LHCN-M2 (cell line): ENCODE results near the gene MCRIP2. TPM values are rescaled to one million over a fixed set of nuclear protein-coding genes. Genes with fewer than 3 reads are reported as not detected.
A peak's percentile ranks its signal among the peaks of the same experiment; 100 is the strongest.
"Not testable (repeated sequence)": the region's sequence is repeated elsewhere in the genome, so short reads cannot be mapped to it uniquely, and the experiment has no call there.

Experiments
- DNase-seq: peaks from one replicate; pipeline ENCODE4 v3.0.0-alpha.2; 2012; ENCODE audit warnings: low read depth
- total RNA-seq: library from RNA; depleted of rRNA; stranded (reverse); fragments of >200 nt; gene quantifications from 2 replicates; pipeline ENCODE4 v1.2.3, GENCODE V29; 2014

Gene MCRIP2
- total RNA-seq, 1 experiment from 2014 or later: 20.2 TPM

DNA sequence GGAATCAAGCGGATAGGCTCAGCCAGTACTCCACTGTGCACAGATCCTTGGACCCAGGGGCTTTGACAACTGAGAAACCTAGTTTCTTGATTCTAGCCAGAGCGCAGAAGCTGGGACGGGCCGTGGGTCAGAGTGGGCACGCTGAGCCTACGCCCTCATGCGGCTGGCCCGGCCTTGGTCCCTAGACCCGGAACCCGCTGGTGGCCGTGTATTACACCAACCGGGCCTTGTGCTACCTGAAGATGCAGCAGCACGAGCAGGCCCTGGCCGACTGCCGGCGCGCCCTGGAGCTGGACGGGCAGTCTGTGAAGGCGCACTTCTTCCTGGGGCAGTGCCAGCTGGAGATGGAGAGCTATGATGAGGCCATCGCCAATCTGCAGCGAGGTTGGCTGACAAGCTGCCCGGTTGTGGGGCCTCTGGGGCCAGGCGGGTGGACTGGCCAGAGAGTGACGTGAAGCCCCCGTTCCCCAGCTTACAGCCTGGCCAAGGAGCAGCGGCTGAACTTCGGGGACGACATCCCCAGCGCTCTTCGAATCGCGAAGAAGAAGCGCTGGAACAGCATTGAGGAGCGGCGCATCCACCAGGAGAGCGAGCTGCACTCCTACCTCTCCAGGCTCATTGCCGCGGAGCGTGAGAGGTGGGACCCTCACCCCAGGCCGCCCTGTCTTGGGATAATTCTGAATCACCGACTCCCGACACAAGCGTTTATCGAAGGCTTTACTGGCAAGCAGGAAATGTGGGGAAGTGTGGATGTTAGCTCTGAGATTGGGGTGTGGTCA, 39.5 kb downstream of the MCRIP2 start:
- DNase-seq: peak; percentile 48

DNA sequence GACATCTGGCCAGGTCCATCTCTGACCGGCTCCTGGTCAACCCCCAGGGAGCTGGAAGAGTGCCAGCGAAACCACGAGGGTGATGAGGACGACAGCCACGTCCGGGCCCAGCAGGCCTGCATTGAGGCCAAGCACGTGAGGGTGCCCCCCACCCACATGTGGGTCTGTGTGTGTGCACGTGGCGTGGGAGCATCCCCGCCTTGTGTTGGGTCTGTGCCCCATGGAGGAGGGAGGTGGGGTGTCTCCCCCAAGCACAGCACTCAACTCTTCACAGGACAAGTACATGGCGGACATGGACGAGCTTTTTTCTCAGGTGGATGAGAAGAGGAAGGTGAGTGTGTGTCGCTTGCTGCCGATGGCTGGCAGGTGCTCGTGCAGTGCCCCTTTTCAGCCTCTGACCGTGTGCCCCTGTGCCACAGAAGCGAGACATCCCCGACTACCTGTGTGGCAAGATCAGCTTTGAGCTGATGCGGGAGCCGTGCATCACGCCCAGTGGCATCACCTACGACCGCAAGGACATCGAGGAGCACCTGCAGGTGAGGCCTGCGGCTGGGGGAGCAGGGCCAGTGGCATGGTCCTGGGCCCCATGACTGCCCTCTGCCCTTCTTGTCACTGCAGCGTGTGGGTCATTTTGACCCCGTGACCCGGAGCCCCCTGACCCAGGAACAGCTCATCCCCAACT, 40.3 kb downstream of the MCRIP2 start:
- DNase-seq: peak; percentile 65

DNA sequence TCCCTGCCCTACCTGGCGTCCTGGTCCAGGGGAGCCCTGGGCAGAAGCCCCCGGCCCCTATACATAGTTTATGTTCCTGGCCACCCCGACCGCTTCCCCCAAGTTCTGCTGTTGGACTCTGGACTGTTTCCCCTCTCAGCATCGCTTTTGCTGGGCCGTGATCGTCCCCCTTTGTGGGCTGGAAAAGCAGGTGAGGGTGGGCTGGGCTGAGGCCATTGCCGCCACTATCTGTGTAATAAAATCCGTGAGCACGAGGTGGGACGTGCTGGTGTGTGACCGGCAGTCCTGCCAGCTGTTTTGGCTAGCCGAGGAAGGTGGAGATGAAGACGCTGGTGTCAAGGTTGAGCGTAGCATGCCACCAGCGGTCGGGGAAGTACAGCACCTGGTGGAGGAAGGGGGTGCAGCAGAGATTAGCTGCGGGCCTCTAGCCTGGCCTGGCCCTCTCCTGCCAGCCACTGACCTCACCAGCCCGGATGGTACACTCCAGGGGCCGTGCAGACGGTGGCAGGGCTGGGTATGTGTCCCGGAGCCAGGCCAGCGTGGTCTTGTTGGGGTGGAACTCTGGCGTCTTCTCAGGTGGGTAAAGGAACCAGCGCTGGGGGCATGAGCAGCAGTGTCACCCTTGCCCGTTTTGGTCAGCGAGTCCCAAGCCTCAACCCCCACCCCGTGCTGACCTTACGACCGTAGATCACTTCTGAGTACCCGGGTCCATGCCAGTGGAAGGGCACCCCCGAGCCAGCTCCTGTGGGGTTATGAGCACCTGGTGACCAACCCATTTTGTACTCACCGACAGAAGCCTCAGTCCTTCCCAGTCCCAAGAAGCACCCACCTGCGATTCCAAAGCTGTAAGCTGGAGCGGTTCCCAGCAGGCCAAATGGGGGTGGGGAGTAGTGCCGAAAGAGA, 41.1 kb downstream of the MCRIP2 start:
- DNase-seq: no peak

DNA sequence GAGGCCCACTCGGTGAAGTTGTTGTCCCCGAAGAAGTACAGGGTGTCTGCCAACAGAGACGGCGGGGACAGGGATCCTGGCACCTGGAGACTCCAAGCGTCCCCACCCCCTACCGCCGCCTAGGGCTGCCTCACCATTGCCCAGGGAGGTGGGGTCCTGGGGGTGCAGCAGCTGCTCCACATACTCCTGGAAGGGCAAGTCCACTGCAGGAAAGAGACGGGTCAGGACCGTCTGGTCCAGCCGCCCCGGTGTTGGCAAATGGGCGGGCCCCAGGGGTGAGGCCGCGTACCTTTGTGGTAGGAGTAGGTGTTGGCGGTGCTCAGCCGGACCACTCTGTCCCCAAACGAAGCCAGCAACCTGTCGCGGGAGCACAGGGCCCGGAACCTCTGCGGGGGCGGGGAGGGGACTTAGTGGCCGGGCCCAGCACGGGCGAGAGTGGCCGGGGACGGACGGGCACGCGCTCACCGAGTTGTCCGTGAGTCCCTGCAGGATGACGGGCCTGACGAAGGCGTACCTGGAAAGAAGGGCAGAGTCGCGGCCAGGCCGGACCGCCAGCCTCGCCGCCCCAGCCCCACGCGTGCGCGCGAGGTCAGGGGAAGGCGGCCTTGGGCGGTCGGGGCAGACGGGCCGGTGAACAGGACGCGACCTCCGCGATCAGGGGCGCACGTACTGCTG, 41.9 kb downstream of the MCRIP2 start:
- no peak for DNase-seq

DNA sequence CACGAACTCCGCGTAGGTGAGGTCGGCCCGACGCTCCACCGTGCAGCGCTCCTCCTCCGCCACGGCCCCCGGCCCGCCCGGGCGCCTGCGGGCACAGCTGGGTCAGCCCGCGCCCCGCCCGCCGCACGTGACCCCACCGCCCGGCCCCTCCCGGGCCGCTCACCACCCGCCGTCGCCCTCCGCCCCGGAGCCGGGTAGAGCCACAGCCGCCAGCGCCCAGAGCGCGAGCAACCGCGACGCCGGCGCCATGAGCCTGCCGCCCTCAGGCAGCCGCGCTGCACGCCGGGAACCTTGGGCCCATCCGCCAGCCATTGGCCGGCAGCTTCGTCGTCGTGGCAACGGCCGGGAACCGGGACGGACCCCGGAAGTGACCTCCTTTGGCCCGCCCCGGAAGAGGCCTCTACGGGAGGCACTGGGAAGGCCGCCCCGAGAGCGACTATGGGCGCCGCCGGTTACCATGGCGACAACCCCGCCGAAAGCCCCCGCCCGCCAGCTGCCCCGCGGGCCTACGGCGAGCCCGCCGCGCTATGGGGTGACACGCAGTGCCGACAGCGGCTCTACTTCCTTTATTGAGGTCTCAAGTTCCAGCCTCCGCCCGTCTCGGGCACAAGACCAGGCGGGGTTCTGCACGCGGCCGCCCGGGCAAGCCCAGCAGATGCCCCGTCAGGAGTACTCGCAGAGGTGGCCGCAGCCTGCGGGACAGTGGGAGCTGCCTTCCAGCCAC, 42.6 kb downstream of the MCRIP2 start, which contains the start of gene JMJD8:
Gene JMJD8, minus strand, starts transcription at position 264 of the 724 bp plus-strand sequence. Its CDS starts 15 bp downstream, at position 249.
- DNase-seq: peak; percentile 93

DNA sequence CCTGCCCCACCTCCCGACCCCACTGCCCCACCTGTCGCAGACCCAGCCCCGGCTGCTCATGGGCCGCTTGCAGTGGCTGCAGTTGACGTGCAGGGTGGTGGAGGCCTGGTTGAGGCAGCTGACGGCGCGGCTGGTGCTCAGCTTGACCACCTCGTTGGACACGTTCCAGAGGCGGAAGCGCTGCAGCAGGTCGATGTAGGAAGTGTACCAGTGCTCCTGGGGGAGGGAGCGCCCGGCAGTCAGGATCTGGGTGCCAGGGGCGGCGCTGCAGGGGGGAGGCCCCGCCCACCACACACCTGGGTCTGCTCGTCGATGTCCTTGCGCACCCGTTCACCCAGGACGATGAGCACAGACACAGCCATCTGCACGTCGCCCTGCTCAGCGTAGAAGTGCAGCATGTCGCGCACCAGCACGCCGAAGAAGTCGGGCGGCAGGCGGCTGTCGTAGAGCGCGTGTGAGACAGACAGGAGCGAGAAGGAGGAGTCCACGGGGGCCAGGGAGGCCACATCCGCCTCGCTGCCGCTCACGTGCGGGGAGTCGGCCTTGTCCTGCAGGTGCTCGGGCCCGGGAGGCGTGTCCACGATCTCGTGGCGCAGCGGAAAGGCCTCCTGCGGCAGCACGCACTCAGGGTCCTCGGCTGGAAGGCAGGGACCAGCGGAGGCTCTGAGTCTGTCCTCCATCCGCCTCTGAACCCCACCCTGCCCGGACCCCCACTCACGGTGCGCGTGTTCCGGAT, 43.5 kb downstream of the MCRIP2 start:
- DNase-seq: no peak

DNA sequence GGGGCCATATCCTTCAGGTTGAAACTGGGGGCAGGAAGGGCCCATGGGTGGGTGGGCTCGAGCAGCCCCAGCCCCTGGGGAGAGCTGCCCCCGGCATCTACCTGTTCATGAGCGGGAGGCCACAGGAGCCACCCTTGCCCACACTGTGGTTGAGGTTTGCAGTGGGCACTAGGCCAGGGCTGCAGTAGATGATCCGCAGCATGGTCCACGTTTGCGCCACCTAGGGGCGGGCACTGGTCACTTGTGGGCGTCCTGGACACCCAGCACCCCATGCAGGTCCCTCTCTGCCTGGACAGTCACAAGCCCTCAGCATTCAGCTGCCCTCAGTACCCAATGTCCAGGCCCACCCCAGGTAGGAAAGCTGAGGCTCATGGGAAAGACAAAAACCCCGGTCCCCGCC, 44.3 kb downstream of the MCRIP2 start:
- peak; percentile 36 for DNase-seq

DNA sequence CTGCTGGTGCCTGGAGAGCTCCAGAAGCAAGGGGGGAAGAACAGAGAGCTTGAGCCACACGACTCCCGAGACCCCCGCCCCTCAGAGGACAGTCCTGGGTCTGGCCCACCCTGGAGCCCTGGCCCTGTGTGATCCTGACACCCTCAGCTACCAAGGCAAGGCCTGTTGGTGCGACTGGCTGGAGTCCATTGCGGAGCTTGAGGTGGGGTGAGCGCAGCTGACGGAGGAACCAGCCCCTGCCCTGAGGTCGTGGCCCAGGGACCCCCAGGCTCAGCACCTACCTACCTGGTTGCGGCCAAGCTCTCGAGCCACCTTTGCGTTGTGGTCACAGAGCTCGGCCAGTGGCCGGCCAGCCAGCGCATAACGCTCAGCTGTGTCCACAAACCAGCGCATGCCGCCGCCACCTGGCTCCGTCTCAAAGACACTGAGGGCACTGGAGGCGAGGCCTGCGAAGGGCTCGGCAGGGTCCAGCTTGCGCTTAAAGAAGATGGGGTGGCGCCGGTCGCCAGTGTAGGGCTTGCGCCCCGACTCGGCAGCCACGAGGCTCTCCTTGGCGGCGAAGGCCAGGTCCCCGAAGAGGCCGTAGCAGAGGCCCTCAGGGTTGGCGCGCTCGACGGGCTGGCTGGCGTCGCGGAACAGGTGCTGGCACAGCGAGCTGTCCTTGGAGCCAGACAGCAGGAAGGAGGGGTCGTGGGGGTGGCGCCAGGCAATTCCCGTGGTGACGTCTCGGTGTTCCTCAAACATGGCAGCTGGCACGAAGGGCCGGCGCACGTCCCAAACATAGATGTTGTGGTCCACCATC, 45.0 kb downstream of the MCRIP2 start:
- no peak for DNase-seq

DNA sequence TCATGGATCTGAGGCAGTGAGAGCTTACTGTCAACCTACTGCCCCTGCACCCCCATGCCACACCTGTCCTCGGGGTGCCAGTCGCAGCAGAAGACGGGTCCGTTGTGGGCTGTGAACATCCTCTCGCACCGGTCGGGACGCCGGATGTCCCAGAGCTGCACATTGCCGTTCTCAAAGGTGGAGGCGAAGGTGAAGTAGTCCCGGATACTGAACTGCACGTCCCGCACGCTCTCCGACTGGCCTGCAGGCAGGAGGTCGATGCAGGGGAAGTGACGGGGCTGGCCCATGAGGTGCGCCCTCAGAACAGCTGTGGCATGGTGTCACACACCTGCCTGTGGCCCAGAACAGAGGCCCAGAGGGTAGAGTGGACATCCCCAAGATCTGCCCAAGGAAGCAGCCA, 45.9 kb downstream of the MCRIP2 start:
- DNase-seq: no peak

DNA sequence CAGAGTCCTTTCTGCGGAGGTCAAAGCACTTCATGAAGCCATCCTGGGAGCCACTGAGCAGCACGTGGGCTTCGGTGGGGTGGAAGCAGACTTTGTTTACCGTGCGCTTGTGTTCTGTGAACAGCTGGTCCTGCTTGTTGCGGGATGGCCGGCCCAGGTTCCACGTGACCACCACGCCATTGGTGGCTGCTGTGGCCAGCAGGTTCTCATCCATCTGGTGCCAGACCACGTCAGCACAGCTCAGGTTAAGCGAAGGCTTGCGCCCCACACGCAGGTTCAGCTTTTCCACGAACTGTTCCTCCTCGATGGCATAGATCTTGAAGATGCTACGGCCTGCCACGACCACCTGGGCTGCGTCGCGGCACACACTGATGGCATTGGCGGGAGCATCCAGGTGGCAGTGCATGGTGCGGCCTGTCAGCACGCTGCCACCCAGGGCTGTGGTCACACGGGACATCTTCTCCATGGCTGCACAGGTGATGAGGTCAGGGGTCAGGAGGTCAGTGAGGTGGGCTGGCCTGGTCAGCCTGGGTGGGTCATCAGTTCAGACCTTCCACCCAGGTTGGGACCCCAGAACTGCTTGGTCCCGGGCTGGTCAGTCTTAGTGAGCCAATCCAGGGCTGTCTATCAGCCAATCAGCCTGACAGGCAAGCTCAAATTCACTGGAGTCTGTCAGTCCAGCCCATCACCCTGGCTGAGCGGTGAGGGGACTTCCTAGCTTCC, 47.7 kb downstream of the MCRIP2 start:
- no peak for DNase-seq

DNA sequence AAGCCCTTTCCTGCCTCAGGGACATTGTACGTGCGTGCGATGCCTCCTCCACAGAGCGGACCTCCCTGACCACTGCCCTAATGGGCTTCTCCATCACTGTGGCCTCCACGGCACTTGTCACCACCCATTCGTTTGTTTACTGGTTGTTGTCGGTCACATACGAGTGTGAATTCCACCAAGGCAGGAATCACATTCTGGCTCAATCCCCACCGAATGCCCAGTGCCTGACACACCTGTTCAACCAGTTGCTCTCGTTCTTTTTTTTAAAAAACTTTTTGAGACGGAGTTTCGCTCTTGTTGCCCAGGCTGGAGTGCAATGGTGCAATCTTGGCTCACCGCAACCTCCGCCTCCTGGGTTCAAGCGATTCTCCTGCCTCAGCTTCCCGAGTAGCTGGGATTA, 49.6 kb downstream of the MCRIP2 start:
- DNase-seq: not testable (repeated sequence)

DNA sequence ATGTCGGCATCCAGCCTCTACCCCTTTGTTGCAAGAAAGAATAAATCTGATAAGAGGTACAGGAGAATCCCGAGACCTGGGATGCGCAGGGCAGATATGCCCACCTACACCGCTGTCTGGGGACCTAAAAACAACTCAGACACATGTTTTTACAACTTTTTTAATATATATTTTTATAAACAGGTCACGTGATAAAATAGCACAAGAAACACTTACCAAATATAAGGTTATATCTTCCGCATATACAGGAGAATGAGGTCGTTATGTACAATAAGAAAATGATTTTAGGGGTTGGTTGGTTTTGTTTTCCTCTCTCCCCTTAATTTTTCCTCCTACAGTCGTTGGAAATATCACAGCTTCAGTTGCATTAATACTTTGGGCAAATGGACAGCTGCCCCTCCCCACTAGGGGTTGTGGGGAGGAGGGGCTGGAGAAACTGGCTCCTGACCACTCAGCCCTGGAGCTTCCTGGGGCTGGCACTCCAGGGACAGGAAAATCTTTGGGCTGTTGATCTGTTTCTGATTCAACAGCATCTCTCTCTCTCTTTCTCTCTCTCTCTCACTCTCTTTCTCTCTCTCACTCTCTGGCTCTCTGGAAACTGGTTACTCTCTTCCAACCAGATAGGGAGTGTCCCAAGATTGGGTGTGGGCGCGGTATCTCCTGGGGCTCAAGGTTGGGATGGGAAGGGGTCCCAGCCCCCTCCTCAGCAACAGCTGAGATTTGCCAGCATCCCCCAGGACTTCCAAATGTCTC, 50.9 kb downstream of the MCRIP2 start:
- DNase-seq: no peak

DNA sequence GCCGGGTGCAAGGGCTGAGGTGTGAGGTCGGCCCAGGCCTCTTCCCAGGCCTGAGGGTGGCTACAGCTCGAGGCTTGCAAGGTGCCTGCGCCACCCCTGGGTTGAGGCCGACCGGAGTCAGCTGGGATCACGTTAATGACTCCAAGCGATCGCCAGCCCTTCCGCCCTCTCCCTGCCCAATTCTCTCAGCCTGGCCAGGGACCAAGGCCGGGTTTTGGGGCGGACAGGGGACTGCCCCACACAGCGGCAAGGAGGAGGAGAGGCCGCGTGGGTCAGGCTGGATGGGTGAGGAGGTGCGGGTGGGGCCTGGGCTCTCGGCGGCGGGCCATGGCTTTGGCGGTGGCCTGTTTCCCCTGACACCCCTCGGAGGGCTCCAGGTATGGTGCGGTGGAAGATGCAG, 51.7 kb downstream of the MCRIP2 start:
- no peak for DNase-seq

DNA sequence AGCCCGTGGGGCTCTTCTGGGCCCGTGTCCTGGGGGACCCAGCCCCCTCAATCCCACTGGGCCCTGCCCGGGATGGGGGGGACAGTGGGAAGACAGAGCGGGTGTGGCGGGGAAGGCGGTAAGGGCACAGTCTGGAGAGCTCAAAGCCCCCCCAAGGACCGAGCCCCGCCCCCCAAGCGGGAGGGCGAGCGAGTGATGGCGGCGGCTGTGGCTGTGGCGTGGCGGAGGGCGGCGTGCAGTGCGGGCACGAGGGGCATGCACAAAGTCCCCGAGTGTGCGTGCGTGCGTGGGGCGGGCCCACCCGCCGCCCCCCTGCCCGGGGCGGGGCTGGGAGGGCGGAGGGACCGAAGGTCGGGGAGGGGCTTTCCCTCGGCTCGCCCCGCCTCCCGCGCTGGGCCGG, 52.1 kb downstream of the MCRIP2 start:
- DNase-seq: no peak

DNA sequence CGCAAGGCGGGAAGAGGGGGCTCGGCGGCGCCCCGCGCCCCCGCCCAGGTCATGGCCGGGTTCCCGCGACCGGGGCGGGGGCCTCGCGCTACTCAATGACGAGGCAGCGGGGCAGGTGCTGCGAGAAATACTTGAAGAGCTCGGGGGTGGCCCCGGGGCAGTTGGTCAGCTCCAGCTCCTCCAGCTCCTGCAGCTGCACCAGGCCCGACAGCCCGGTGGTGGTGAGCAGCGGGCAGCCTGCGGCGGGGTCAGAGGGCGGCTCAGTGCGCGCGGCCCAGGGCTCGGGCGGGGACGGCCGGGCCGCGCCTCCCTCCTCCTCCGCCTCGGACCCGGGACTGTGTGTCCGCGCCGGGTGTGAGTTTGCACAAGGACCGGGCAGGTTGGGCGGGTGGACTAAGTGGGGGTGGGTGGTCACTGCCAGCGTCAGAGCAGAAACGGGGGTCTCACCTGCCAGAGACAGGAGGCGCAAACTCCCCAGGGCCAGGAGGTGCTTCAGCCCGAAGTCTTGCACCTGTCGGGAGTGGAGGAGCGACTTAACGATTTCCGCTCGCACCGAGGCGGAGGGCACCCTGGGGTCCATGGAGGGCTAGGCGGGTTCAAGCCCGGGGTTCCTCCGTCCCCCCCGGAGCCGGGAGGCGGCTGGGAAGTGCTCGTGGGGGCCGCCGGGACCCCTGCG, 52.7 kb downstream of the MCRIP2 start:
- no peak for DNase-seq

DNA sequence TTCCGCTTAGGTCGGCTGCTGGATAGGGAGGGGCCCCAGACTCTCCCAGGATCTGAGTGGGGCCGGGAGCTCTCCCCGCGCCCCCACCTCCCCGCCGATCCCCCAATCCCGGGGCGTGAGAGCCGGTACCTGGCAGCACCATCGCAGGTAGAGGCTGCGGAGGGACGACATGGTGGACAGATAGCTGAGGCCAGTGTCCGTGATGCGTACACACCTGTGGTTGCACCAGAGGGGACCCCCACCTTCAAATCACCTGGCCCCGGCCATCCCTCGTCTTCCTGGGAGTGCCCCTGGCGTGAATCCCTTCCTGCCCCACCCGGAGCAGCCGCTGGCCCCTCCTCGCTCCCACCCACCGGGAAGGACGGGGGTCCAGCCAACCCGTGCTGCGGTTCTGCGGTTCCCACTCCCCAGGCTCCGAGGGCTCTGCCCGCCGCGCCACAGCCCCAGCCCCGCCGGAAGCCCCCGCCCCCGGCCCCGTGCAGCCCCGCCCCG, 53.3 kb downstream of the MCRIP2 start:
- no peak for DNase-seq
